Mesendoderm (in vitro differentiated cells): ENCODE results near the gene NHSL1.
A peak's percentile ranks its signal among the peaks of the same experiment; 100 is the strongest.

Experiments
- DNase-seq: peaks from one replicate; pipeline ENCODE4 v3.0.0; 2013
- H2AK5ac ChIP-seq: 2 replicates; pipeline ENCODE4 v1.6.1; 2013; ENCODE audit warnings: low read length, inconsistent platforms
- H2BK120ac ChIP-seq: 2 replicates; pipeline ENCODE4 v1.6.1; 2013; ENCODE audit warnings: low read depth, mild to moderate bottlenecking, low read length, moderate library complexity, mixed read lengths
- H2BK15ac ChIP-seq: replicated peaks from 2 replicates; pipeline ENCODE4 v1.6.1; 2013; ENCODE audit warnings: low read depth, mild to moderate bottlenecking, moderate library complexity
- H2BK5ac ChIP-seq: 2 replicates; pipeline ENCODE4 v1.6.1; 2013; ENCODE audit warnings: low read length, inconsistent platforms
- H3K18ac ChIP-seq: 2 replicates; pipeline ENCODE4 v1.6.1; 2013; ENCODE audit warnings: mild to moderate bottlenecking, low read length, mixed read lengths
- H3K23ac ChIP-seq: one replicate; pipeline ENCODE4 v1.6.1; 2013; ENCODE audit warnings: low read length
- H3K27ac ChIP-seq: 2 replicates; pipeline ENCODE4 v1.5.1; 2013; ENCODE audit warnings: low read depth, mild to moderate bottlenecking, inconsistent platforms, low read length, moderate library complexity
- H3K27me3 ChIP-seq: 2 replicates; pipeline ENCODE4 v1.6.1; 2013; ENCODE audit warnings: low read length, control low read depth, mild to moderate bottlenecking, inconsistent platforms; ENCODE audit not compliant: insufficient read depth, poor library complexity
- H3K36me3 ChIP-seq: 2 replicates; pipeline ENCODE4 v1.6.1; 2013; ENCODE audit warnings: low read length, inconsistent platforms; ENCODE audit not compliant: control insufficient read depth, insufficient read depth
- H3K4ac ChIP-seq: one replicate; pipeline ENCODE4 v1.6.1; 2013; ENCODE audit warnings: low read depth, mild to moderate bottlenecking, low read length, moderate library complexity
- H3K4me1 ChIP-seq: 2 replicates; pipeline ENCODE4 v1.6.1; 2013; ENCODE audit warnings: low read depth, low read length, inconsistent platforms; ENCODE audit not compliant: control insufficient read depth
- H3K4me2 ChIP-seq: 2 replicates; pipeline ENCODE4 v1.6.1; 2013; ENCODE audit warnings: low read length
- H3K4me3 ChIP-seq: 2 replicates; pipeline ENCODE4 v1.5.1; 2013; ENCODE audit warnings: mild to moderate bottlenecking, low read length
- H3K56ac ChIP-seq: one replicate; pipeline ENCODE4 v1.6.1; 2013; ENCODE audit warnings: low read length
- H3K79me1 ChIP-seq: 2 replicates; pipeline ENCODE4 v1.6.1; 2013; ENCODE audit warnings: low read length, inconsistent platforms
- H3K79me2 ChIP-seq: 2 replicates; pipeline ENCODE4 v1.6.1; 2013; ENCODE audit warnings: mild to moderate bottlenecking, low read length; ENCODE audit not compliant: control insufficient read depth, insufficient read depth
- H3K9ac ChIP-seq: 2 replicates; pipeline ENCODE4 v1.6.1; 2013; ENCODE audit warnings: low read length, inconsistent platforms
- H4K5ac ChIP-seq: one replicate; pipeline ENCODE4 v1.6.1; 2013; ENCODE audit warnings: low read length
- H4K8ac ChIP-seq: one replicate; pipeline ENCODE4 v1.6.1; 2013; ENCODE audit warnings: low read depth, mild to moderate bottlenecking, control low read depth, low read length, moderate library complexity
- WGBS: extraction: QIAGEN DNeasy Blood & Tissue Kit; methylation state at CpG from one replicate; pipeline ENCODE4 v1.1.7; 2013; ENCODE audit warnings: low lambda C conversion rate, missing lambda C conversion rate; ENCODE audit not compliant: insufficient coverage; ENCODE audit errors: extremely low coverage; 5-methylcytosine and 5-hydroxymethylcytosine counted together

NHSL1 gene

DNA sequence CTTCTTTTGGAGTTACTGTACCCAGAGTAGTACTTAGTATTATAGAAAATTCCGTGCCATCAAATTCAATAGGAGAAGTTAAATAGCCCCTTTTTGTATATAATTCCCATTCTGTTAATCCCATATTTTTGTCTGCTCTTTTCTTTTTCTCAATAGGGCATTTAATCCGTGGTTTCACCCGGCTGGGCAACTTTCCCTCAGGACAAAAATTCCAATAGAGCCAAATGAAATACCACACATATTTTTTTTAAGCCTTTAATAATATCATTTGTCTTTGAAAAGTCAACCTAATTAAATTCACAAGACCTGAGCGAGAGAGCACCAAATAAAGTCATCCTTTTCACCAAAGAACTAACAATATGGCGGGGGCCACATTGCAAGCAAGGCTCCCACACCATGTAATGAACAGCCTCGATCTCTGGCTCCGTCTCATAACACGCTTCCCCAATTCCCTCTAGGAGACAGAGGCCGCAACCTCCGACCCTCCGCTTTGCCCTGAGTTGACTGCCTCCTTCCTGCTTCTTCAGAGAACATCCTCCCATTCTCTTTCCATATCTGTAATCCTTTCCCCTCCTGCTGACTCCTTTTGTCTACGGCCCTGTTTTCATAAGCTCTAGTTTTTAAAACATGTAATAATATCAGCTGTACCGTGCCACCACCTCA is 13.6 kb downstream of the NHSL1 start:
- Histone ChIP-seq H2BK5ac (no peak overlapping the region), H3K27ac (peak overlapping the region; percentile 37), H2BK15ac (no peak overlapping the region), H3K18ac (no peak overlapping the region), H3K4me1 (peaks cover 7% of the 10 kb centered on the region), H3K27me3 (no peaks in the 10 kb centered on the region), H4K8ac (no peak overlapping the region), H3K36me3 (no peaks in the 10 kb centered on the region), H4K5ac (no peak overlapping the region), H3K4me3 (no peak overlapping the region), H3K79me1 (no peaks in the 10 kb centered on the region), H3K4ac (no peak overlapping the region), H2AK5ac (no peak overlapping the region), H3K4me2 (no peak overlapping the region), H3K9ac (no peak overlapping the region), H2BK120ac (no peak overlapping the region), H3K79me2 (peaks cover 6% of the 10 kb centered on the region), H3K56ac (no peak overlapping the region), H3K23ac (no peak overlapping the region)
- no CpG with 5 or more reads among the region's 13 CpGs for whole genome bisulfite sequencing
- DNase-seq: peak; percentile 81

DNA sequence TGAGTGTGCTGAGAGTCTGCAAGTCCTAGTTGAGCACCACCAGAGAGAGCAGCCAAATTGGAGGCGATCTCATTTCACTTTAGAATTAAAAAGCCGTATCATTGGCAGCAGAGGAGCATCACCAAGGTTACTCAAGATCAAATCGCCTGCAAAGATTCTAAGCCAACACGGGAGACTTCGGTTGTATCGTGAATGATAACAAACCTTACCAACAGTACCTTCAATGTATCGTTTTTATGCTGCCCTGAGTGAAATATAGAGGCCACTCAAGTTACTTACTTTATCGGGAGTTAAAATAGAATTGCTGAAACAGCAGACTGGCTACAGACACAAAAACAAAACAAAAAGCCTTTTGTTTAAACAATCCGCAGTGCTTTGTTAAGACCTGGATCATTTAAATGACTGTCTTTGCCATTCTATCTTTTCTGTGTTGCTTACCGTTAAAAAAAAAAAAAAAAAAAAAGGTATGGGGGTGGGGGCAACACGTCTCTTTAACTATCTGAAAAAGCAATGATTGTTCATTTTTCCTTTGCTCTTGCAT is 14.2 kb downstream of the NHSL1 start:
- H3K4me1 ChIP-seq: peaks cover 7% of the 10 kb centered on the region

DNA sequence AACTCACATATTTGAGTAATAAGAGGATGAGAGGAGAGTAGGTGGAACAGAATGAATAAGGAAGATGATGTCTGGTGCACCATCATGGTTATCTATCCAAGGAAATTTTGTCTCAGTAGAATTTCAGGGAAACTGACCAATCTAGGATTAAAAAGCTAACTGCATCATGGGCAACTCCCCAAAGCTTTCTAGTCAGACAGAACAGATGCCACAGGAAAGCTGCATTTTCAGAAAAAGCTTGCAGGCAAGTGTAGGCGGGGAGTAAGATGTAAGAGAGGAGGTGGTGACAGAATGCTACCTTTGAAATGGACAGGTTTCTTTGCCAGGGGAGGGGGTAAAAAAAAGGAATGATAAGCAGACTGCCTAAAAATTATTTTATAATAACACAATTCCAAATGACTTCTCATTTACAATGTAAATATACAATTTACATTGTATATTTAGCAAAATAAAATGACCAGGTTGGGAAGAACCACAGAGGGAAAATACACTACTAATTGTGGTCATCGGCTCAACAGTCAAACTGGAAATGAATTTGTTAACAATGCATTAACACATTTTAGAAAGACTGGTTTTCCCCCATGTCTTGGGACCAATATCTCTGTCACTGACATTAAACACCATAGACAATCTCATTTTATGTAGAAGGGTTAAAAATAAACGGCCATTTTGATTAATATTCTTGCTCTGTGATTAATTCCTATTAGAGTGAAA is 15.1 kb downstream of the NHSL1 start:
- Histone ChIP-seq H3K4me1 (peaks cover 7% of the 10 kb centered on the region), H3K4me2 (no peak overlapping the region), H3K79me2 (peaks cover 4% of the 10 kb centered on the region), H3K27me3 (no peaks in the 10 kb centered on the region), H2AK5ac (no peak overlapping the region), H4K8ac (no peak overlapping the region), H3K4ac (no peak overlapping the region), H2BK15ac (no peak overlapping the region), H3K56ac (no peak overlapping the region), H2BK120ac (no peak overlapping the region), H3K36me3 (no peaks in the 10 kb centered on the region), H3K23ac (no peak overlapping the region), H2BK5ac (no peak overlapping the region), H3K18ac (no peak overlapping the region), H3K79me1 (no peaks in the 10 kb centered on the region), H3K4me3 (no peak overlapping the region), H4K5ac (no peak overlapping the region), H3K9ac (no peak overlapping the region), H3K27ac (no peak overlapping the region)
- no peak for DNase-seq
- no CpG with 5 or more reads among the region's 3 CpGs for WGBS

More for the DNA sequence above, 14.2 kb downstream of the NHSL1 start:
- no peak overlapping the region for H2AK5ac ChIP-seq
- H3K4me3 ChIP-seq: no peak overlapping the region
- H3K79me2 ChIP-seq: peaks cover 4% of the 10 kb centered on the region
- no peak overlapping the region for H2BK5ac ChIP-seq
- no peak overlapping the region for H3K23ac ChIP-seq
- no peaks in the 10 kb centered on the region for H3K36me3 ChIP-seq
- H4K5ac ChIP-seq: no peak overlapping the region
- H2BK15ac ChIP-seq: no peak overlapping the region
- H3K27ac ChIP-seq: no peak overlapping the region
- H3K9ac ChIP-seq: no peak overlapping the region
- H3K4me2 ChIP-seq: no peak overlapping the region
- no CpG with 5 or more reads among the region's 11 CpGs for WGBS
- DNase-seq: peak; percentile 38
- peak overlapping the region; percentile 60 for H3K18ac ChIP-seq
- peak overlapping the region; percentile 4 for H3K56ac ChIP-seq
- no peaks in the 10 kb centered on the region for H3K27me3 ChIP-seq
- no peak overlapping the region for H2BK120ac ChIP-seq
- H3K79me1 ChIP-seq: no peaks in the 10 kb centered on the region
- no peak overlapping the region for H4K8ac ChIP-seq
- H3K4ac ChIP-seq: no peak overlapping the region

DNA sequence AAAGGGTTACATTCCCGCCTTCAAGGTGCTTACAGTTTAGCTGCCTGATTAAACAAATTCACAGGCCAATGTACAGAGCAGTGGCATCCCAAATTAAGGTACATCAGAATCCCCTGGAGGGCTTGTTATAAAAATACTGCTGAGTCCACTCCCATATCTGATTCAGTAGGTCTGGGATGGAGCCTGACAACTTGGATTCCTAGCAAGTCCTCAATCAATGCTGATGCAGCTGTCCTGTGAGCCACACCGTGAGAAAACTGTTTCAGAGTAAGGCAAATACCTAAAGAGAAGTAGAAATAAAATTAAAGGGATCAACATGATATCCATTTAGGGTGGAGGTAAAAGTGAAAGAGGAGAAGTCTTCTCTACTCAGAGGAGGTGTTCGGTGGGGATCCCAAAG is 16.5 kb downstream of the NHSL1 start:
- WGBS: no CpG with 5 or more reads among the region's 3 CpGs
- no peaks in the 10 kb centered on the region for H3K36me3 ChIP-seq
- DNase-seq: no peak

DNA sequence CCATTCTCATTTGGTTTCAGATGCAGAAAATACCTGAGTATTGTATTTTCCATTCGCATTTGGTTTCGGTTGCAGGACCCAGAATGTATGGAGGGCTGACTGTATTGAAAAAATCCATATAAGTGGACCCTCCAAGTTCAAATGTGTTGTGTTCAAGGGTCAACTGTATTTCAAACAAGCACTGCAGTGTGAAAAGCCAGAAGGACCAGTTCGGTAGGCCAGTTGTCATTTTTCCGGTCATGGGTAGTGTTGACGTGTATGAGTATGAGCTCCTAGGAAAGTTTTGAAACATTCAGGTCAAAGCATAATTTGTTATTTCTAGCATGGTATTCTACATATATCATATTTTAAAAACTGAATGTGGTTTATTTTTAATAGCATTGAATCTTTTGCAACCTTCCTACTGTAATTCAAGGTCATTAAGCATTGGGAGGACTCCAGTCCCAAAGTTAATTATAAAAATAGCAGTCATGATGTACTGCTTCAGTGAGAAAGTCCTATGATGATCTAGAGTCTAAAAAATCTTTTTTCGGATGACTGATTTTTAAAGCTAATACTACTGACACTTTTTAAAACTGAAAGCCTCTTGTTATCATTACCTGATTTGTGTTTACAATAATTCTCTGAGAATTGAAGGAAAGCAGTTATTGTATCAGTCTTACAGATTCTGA is 18.9 kb downstream of the NHSL1 start:
- Histone ChIP-seq H3K79me2 (peaks cover 4% of the 10 kb centered on the region), H3K23ac (no peak overlapping the region), H2BK5ac (no peak overlapping the region), H2AK5ac (no peak overlapping the region), H3K27ac (no peak overlapping the region), H3K4ac (no peak overlapping the region), H3K4me2 (no peak overlapping the region), H4K8ac (no peak overlapping the region), H3K27me3 (no peaks in the 10 kb centered on the region), H4K5ac (no peak overlapping the region), H2BK15ac (no peak overlapping the region), H3K56ac (no peak overlapping the region), H3K36me3 (no peaks in the 10 kb centered on the region), H3K9ac (no peak overlapping the region), H2BK120ac (no peak overlapping the region), H3K79me1 (no peaks in the 10 kb centered on the region), H3K4me3 (no peak overlapping the region), H3K18ac (no peak overlapping the region), H3K4me1 (peaks cover 2% of the 10 kb centered on the region)
- DNase-seq: no peak
- no CpG with 5 or more reads among the region's 6 CpGs for WGBS

More for the DNA sequence above, 16.5 kb downstream of the NHSL1 start:
- Histone ChIP-seq H4K8ac (no peak overlapping the region), H3K4ac (no peak overlapping the region), H4K5ac (no peak overlapping the region), H2BK5ac (no peak overlapping the region), H2AK5ac (no peak overlapping the region), H2BK120ac (no peak overlapping the region), H3K79me1 (no peaks in the 10 kb centered on the region), H3K27me3 (no peaks in the 10 kb centered on the region), H3K79me2 (peaks cover 4% of the 10 kb centered on the region), H2BK15ac (no peak overlapping the region), H3K18ac (peak overlapping the region; percentile 28), H3K4me1 (peaks cover 7% of the 10 kb centered on the region), H3K23ac (no peak overlapping the region), H3K4me3 (no peak overlapping the region), H3K9ac (no peak overlapping the region), H3K27ac (no peak overlapping the region), H3K56ac (no peak overlapping the region), H3K4me2 (no peak overlapping the region)
